Stimulated activated CD8-positive, alpha-beta memory T cell treated with anti-CD3 and anti-CD28 coated beads, Interleukin-2, amount 100 ng/mL, for 48 hours (primary cell): ENCODE measurements around the gene KLF6.
"Not testable (repeated sequence)": the region's sequence is repeated elsewhere in the genome, so short reads cannot be mapped to it uniquely, and the experiment has no call there.

Experiments used
- DNase-seq, 2 donors: peaks; one replicate each; pipeline ENCODE4 v3.0.0-alpha.2; 2020; ENCODE audit warnings: low read depth in 2 of 2

Gene KLF6

GRCh38 chr10:3757250-3757637 is 27.8 kb downstream of the KLF6 start:
- no peak for DNase-seq

- no peak for DNase-seq
Observed at GRCh38 chr10:3756360-3756740, 28.7 kb downstream of the KLF6 start.

- DNase-seq: no peak
Observed at GRCh38 chr10:3755440-3756359, 29.3 kb downstream of the KLF6 start.

- no peak for DNase-seq
Observed at GRCh38 chr10:3754727-3755439, 30.1 kb downstream of the KLF6 start.

- DNase-seq: no peak
Observed at GRCh38 chr10:3750854-3751253, 34.2 kb downstream of the KLF6 start.

GRCh38 chr10:3750006-3750816 is 34.8 kb downstream of the KLF6 start:
- DNase-seq: no peak

GRCh38 chr10:3749600-3749999 is 35.4 kb downstream of the KLF6 start:
- no peak for DNase-seq

GRCh38 chr10:3749011-3749410 is 36.0 kb downstream of the KLF6 start:
- DNase-seq: no peak

GRCh38 chr10:3748484-3748883 is 36.5 kb downstream of the KLF6 start:
- DNase-seq: no peak

- DNase-seq: no peak
Observed at GRCh38 chr10:3747984-3748383, 37.0 kb downstream of the KLF6 start.

- no peak for DNase-seq
Observed at GRCh38 chr10:3747248-3747960, 37.6 kb downstream of the KLF6 start.

GRCh38 chr10:3746634-3747033 is 38.4 kb downstream of the KLF6 start:
- DNase-seq: no peak

- DNase-seq: no peak
Observed at GRCh38 chr10:3745521-3745920, 39.5 kb downstream of the KLF6 start.

GRCh38 chr10:3741688-3742461 is 43.1 kb downstream of the KLF6 start:
- DNase-seq: no peak

- DNase-seq: no peak
Observed at GRCh38 chr10:3740157-3740871, 44.7 kb downstream of the KLF6 start.

- no peak for DNase-seq
Observed at GRCh38 chr10:3738855-3739350, 46.1 kb downstream of the KLF6 start.

GRCh38 chr10:3737864-3738263 is 47.1 kb downstream of the KLF6 start:
- no peak for DNase-seq

- no peak for DNase-seq
Observed at GRCh38 chr10:3735175-3735574, 49.8 kb downstream of the KLF6 start.

GRCh38 chr10:3734111-3734510 is 50.9 kb downstream of the KLF6 start:
- no peak for DNase-seq

GRCh38 chr10:3732183-3732582 is 52.8 kb downstream of the KLF6 start:
- DNase-seq: not testable (repeated sequence)
